Stimulated activated CD8-positive, alpha-beta memory T cell treated with anti-CD3 and anti-CD28 coated beads, Interleukin-4, amount 100 ng/mL, for 1 hour (primary cell): Measurements from ENCODE around the gene GALNT9.

Experiments used
- DNase-seq, 2 donors: peaks; one replicate each; pipeline ENCODE4 v3.0.0-alpha.2; 2020; ENCODE audit warnings: low read depth in 2 of 2, low spot score in 1 of 2

The GALNT9 gene

DNA sequence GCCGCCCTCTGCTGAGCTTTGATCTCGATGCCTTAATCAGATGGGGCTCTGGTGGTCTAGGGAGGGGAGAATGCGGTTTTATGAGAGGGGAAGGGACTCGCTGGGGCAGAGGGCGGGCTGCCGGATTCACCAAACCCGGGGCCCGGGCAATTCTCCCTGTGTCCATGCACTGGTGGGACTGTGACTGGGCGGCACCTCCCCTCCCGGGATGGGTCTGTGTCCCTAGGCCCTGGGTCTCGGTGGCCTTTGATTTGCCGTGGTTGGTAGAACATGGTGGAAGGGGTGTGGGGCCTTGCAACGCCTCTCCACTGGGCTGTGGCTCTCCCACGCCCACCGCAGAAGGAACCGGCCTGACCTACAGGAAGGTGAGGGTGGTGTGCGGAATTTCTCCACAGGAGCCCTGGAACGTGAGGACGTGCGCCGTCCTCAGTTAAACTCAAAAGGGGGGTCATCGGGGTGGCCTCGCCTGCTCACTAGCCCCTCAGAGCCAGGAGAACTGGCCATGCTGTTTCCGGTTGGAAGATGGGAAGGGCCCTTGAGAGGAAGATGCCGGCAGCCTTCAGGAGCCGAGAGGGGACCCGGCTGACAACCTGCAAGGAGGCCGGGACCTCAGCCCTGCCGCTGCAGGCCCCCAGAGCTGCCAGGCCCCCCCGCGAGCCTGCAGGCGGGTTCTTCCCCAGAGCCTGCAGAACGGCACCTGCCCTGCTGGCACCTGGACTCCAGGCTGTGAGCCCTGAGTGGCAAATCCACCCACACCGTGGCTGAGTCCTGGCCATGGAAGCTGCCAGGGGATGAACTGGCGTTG is 141.5 kb downstream of the GALNT9 start:
- no peak for DNase-seq

DNA sequence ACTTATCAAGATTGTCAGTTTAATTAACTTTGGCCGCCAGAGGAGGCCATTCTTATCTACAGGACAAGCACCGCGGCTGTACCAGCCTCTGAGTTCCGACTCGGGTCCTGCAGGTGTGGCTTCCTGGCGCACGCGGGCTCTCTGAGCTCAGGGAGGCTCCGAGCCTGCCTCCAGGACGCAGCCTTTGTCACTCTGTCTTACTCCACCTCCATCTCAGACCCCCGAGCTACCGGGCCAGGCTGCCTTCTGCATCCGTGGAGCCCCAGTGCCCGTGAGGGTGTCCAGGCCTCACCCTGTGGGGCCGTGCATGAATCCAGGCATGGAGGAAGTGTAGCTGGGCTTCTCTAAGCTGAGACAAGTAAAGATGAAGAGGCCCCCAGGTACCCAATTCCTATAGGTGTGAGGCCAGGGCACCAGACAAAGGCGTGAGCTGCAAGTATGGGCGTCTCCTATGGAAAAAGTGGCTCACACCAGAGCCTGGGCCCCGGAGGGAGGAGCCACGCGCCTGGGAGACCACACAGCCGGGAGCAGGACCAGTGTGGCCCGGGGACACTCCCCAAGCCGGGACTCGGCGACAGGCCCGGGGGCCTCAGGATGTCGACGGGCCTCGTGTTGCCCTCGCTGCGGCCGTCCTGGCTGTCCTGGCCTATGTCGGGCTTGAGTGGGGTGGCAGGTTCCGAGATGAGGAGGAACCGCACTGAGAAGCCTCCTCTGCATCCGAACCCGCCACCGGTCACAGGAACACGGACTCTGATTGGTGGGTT is 142.3 kb downstream of the GALNT9 start:
- no peak for DNase-seq

GRCh38 chr12:132186208-132186856 is 143.1 kb downstream of the GALNT9 start:
- DNase-seq = no peak

- DNase-seq = no peak
Observed at GRCh38 chr12:132185705-132186104, 143.7 kb downstream of the GALNT9 start.

- DNase-seq = no peak
Observed at GRCh38 chr12:132182711-132183365, 146.6 kb downstream of the GALNT9 start.

GRCh38 chr12:132182206-132182710 is 147.1 kb downstream of the GALNT9 start:
- DNase-seq = no peak

DNA sequence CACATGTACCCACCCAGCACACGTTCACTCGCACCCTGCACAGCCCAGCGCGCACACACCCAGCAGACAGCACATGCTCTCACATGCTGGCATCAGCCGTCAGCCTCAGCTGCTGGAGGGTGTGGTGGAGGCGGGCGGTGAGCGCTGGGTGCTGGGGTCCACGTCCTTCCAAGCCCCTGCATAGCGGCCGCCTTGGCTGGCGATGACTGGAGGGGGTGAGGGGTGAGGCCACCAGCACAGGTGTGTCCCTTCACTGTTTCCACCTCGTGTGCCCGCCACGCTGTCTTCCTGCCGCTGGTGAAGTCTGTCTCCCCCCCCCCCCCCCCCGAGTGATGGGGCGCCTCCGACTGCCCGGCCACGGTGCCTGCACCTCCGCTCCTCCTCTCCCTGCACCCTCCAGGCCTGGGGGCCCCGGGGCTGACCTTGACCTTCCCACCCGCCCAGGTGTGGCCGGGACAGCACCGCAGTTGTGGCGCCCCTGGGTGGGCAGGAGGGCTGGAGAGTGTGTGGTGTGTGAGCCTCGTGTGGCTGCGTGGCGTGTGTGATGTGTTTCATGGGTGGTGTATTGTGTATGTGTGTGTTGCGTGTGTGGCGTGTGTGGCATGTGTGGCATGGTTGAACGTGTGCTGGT is 147.7 kb downstream of the GALNT9 start:
- no peak for DNase-seq

GRCh38 chr12:132180648-132181546 is 148.5 kb downstream of the GALNT9 start:
- DNase-seq = no peak

- DNase-seq = no peak
Observed at GRCh38 chr12:132179431-132180362, 149.7 kb downstream of the GALNT9 start.

GRCh38 chr12:132178801-132179401 is 150.5 kb downstream of the GALNT9 start:
- DNase-seq = no peak

GRCh38 chr12:132178316-132178715 is 151.1 kb downstream of the GALNT9 start:
- DNase-seq = no peak

DNA sequence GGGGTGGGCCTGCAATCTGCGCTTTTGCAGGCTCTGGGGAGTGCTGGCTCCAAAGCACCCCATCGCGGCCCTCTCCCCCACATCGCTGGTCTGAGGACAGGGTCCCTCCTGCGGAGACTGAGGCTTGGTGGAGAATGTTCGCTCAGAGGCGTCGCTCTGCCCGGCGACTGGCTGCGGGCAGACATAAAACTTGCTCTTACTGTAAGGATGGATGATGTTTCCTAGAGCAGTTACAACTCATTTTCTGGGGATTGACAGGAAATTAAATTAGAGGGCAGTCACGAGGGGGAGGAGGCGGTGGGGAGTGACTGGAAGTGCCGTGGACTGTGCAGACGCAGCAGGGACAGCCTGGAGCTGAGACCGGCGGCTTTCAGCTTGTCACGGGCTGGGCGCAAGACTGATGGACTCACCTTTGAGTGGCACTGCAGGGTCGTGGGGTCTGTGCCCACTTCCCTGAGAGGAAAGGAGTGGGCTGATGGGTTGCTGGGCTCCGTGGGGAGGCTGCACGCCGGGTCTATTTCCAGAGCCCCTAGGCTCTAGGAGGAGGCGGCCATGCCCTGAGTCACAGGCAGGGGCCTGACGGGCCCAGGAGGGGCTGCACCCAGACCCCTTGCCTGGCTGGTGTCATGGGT is 152.4 kb downstream of the GALNT9 start:
- DNase-seq = no peak

GRCh38 chr12:132176385-132176919 is 152.9 kb downstream of the GALNT9 start:
- no peak for DNase-seq

GRCh38 chr12:132175496-132176384 is 153.6 kb downstream of the GALNT9 start:
- DNase-seq = no peak

DNA sequence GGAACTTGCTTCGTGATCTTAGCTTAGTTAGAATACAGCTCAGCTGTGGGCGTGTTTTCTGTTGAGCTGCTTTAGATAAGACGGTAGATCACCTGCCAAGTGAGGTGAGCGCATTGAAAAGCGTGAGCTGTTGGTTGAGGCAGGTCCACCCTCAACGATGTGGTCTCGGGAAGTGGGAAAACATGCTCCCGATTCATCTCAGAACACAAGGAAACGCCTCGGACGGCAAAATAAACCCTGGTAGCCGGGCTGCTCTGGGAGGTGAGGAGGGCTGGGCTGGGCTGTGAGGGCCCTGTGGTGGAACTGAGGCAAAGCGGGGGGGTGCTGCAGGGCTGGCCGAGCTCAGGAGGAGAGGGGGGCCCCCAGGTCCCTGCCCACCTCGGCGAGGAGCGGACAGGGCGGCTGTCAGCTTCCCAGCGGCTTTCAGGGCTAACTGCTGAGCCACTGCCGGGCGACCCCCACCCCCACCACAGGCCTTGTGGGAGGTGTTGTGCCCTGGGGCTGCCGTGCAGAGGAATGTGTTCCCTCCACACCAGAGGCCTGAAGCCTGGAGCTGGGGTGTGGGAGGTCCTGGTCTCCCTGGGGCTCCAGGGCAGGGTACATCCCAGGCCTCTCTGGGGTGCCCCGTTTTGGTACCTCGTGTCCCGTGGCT is 154.4 kb downstream of the GALNT9 start:
- DNase-seq = no peak
